MM.1S (cell line): ENCODE results near the gene TGFBI.

Experiments
- EZH2 ChIP-seq: fragments of 300-600 bp; sonication (generic); optimal IDR thresholded peaks from 2 replicates; pipeline ENCODE3; 2017; ENCODE audit warnings: low read depth, mild to moderate bottlenecking, antibody characterized with exemption, low read length, mixed read lengths
- EZH2phosphoT487 ChIP-seq: fragments of 300-600 bp; sonication (generic); IDR thresholded peaks from 2 replicates; pipeline ENCODE4 v1.6.1; 2018; ENCODE audit warnings: antibody characterized with exemption, low read length
- TF ChIP-seq, protein P1 (sequence below): fragments of 300-600 bp; sonication (generic); IDR thresholded peaks from 2 replicates; pipeline ENCODE4 v1.5.1; 2016; ENCODE audit warnings: antibody characterized with exemption, low read length, mixed read lengths

DNA sequence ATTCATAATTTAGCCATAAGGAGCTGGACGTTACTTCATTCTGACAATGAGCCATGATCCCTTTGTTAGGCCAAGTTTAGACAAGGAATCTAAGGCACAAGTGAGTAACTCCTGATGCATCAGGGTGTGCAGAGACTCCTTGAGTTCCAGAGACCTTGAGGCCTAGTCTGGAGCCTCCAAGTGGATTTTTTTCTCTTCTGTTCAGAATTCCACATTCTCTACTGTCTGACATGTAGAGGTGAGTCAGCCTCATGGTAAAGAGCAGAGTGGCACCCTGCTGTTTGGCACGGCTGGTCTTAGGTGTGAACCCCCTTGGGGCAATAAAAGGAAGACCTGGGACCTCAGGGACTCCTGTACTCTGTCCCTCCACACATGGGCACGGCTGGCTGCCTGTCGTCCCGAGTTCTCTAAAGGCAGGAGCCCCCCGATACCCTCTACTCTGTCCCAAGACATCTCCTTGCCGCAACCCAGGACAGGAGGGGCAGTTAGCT is 22.0 kb upstream of the TGFBI start:
- TF ChIP-seq, protein P1, sequence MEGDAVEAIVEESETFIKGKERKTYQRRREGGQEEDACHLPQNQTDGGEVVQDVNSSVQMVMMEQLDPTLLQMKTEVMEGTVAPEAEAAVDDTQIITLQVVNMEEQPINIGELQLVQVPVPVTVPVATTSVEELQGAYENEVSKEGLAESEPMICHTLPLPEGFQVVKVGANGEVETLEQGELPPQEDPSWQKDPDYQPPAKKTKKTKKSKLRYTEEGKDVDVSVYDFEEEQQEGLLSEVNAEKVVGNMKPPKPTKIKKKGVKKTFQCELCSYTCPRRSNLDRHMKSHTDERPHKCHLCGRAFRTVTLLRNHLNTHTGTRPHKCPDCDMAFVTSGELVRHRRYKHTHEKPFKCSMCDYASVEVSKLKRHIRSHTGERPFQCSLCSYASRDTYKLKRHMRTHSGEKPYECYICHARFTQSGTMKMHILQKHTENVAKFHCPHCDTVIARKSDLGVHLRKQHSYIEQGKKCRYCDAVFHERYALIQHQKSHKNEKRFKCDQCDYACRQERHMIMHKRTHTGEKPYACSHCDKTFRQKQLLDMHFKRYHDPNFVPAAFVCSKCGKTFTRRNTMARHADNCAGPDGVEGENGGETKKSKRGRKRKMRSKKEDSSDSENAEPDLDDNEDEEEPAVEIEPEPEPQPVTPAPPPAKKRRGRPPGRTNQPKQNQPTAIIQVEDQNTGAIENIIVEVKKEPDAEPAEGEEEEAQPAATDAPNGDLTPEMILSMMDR: no peak
- no peak for TF ChIP-seq EZH2
- no peak for TF ChIP-seq EZH2phosphoT487
